Smooth muscle cell of the brain vasculature (primary cell): ENCODE measurements around the gene NEIL3.

Source experiments
- DNase-seq: peaks from one replicate; pipeline ENCODE4 v3.0.0-alpha.2; 2012; ENCODE audit warnings: low read depth, low spot score

NEIL3 gene

DNA sequence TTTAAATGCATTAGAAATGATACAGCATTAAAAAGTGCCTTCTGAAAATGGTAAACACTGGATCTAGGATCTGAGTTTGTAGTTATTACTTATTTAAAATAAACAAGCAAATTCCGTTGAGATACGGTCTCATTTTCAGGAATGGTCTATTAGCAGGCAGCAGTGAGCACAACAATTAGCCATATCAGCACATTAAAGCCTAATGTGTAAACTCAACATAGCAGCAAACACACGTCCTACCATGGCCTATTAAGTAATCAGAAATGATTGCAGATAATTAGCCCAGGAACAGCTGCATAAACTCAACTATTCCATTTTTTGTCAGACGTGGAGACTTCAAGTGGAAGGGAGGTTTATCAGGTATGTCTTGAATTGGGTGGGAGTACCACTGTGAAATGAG, 61.8 kb downstream of the NEIL3 start:
- DNase-seq = no peak

DNA sequence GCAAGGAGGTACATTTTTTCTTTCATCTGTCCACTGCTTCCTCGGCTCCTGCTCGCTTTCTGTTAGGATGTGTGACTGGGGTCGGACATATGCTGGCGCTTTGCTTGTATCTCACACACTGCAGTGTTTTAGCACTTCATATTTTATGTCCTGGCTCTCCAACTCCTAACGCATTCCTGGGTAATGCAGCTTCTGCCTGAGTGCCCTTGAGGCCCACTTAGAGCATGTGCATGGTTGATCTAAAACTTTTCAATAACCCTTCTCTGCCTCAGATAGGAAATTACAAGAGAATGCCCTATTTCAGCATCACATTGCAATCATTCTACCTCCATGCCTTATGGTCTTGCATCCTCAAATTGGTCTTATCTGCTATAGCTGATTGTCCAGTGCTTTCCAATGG, 65.3 kb downstream of the NEIL3 start:
- no peak for DNase-seq

DNA sequence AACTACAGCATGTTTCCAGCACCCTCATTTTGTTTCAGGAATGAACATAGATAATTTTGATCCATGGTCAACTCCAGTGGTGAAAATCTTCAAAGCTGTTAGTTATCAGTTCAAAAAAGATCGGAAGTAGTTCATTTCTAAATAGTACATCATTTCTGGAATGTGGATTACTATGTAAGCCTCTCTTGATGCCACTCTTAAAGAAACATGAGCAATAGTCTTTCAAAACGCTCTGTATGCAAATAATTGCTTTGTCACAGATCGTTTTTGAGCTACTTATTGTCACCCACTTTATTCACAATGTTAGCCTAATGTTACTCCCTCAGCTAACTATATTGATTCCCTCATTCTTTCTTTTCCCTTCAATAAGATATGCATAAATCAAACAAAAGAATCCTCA, 65.7 kb downstream of the NEIL3 start:
- no peak for DNase-seq

DNA sequence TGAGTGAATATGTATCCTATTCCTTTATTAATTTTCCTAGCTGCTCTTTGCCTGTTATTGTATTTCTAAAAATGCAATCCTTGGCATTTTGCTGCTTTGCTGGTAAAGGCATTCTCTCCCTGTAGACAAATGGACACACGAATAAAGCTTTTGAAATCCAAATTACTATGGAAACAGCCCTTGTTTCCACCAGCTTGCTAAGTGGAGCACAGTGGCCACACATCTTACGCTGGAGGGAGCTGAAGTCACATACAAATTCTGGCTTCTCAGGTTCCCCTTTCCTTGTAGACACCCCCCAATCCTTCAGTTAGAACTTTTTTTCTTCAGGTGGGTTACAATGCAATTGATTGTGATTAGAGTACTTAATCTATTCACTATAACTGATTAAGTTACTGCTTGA, 66.3 kb downstream of the NEIL3 start:
- no peak for DNase-seq

DNA sequence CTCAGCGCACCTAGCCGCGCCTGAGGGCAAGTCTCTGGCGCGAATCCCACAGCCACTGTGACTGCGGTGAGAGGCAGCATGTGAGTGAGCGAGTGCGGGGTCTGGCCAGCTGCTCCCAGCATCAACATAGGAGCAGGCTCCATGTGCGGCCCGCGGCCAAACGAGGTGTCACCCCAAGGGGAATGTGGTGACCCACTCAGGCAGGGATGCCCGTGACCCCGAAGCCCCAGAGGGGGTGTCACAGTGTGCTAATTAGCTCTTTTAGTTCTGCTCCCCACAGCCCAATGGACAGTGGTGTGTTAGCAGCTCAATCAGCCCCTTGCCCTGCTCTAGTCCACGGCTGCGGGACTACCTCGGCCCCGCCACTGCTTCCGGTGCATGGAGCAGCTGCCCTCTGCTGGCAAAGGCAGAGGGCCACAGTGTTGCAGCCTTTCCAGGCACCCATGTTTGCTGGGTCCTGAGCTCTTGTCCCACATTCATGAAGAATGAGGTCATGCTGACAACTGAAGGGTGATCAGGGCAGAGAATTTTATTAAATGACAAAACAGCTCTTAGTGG, 71.1 kb downstream of the NEIL3 start:
- DNase-seq = no peak

DNA sequence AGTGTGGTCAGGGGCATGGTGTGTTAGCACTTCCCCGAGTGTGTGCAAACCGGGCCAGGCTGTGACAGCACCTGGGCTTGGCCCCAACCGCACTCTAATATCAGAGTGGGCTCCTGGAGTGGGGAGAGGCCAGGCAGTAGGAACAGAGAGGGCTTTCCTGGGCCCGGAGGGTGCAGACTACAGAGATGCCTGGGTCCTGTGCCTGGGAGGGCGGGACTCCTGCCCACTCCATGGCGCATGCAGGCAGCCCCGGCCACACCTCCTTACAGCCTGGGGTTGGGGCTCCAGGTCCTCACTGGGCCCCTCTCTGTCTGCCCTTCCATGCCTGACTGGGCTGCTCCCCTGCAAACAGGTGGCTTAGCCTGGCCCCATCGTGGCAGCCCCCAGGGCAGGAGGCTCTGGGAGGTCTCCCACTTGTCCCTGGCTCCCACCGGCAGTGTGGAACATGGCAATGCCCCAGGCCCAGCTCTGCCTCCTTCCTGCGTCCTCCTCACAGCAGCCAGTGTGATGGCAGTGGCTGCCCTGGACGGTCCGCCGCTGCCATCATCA, 72.2 kb downstream of the NEIL3 start:
- DNase-seq = no peak

DNA sequence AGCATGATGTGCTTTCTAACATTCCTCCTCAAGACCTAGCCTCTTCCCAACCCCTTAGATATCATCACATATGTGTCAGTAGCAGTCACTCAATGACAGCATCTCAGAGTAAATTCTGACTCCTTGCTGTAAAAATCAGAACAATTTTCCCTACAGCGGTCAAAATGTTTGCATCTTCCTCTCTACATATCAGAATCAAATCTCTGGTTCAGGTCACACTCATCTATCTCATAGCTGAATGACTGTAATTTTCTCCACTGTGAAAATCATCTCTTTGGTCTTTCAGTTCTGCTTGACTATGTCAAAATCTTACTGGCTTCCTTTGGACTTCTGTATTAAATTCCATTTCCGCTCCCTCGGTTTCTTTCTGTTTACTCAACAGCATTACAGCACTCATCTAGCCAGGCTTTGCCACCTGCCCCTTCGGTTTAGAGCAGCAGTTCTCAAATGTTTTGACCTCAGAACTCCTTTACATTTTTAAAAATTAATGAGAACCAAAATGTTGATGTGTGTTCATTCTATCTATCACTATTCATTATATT, 75.3 kb downstream of the NEIL3 start:
- no peak for DNase-seq

DNA sequence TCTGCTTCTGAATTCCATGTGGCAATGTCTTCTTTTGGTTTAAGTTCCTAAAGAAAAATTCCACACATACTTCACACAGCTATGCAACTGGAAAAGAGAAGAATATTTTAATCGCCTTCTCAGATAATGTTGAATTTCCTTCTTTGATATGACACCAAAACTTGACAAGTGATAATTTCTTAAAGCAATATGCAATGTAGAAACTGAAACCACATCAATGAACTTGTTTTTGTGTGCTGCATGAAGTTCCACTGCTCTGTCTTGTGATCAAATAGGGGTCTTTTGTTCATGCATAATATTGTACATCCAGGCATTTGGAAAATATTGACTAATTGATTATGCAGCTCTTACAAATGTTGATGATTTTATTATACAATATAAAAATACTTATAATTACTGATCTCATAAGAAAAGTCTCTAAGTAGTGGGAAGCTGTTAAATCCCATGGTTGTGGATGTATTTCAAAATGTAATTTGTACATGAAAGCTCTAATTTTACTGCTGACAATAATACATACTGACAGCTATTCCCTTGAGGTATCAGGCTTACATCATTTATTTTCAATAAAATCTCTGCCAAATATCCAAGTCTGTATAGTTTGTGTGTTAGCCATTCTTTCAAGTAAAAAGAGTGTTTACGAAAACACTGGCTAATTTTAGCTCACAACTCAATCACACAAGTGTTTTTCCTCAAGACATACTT, 76.1 kb downstream of the NEIL3 start:
- no peak for DNase-seq

DNA sequence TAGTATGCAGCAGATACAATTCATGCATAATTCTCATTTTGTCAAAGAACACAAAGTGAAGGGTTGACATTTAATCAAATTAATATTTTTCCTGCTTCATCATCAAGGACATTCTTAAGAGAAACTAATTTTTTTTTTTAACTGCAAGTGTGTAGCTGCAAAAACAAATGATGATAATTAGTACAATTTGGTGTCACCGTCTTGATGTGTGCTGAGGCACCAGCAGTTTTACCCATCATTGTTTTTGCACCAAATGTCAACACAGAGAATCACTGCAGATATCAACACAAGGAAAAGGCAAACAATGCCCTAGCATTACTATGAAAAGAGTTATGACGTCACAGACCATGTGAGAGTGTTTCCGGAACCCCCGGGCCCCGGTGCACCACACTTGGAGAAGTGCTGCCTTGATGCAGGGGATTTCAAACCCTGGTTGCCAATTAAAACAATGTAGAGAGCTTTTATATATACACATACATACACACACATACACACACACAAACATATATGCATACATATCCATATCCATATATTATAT, 76.7 kb downstream of the NEIL3 start:
- DNase-seq = no peak

DNA sequence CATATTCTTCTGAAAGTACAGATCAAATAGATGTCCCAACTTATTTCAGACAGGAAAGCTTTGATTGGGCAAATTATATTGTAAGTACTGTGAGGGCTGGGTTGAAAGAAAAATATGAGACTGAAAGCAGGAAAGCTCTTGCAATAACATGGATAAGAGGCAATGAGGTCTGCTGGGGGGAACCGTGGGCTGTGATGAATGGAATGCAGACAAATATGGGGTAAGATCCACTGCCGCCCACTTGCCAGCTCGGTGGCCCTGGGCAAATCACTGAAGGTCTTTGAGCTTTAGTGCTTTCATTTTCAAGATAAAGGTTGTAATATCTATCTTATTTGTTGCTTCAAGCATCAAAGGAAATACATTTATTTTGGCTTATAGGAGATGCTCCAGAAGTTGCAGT, 81.6 kb downstream of the NEIL3 start:
- DNase-seq = no peak

DNA sequence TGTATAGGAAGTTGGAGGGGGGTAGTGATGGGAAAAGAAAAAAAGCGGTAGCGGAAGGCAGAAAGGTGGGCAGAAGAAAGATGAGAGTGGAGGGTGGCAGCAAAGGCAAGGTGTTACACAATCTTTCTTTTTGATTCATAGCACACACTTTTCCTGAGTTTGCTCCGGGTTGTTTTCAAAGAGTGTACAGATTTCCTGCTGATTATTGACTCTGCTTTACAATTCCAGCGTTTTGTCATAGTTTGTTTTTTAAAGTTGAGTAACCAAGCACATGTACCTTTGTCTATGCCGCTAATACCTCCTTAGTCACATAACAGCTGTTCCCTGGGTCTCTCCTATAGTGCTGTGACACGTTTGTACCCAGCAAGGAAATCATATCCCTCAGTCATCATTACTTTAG, 82.3 kb downstream of the NEIL3 start:
- no peak for DNase-seq

DNA sequence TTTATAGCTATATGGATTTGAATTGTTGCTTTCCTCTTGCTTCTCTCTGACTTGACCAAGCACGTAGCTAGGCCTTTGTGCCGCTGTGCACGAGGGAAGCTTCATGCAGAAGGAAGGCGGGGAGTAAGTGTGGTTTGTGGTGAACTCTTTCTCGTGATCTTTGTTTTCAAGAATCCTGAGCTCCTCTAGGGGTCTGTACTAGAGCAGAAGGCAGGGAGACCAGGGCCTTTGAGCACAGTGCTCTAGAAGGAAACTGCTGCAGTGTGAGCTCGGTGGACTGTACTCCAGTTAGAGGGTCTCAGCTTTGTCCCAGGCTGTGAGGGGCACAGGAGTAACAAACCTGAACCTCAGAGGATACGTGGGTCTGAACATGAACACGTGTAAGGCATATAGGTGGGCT, 83.6 kb downstream of the NEIL3 start:
- no peak for DNase-seq

DNA sequence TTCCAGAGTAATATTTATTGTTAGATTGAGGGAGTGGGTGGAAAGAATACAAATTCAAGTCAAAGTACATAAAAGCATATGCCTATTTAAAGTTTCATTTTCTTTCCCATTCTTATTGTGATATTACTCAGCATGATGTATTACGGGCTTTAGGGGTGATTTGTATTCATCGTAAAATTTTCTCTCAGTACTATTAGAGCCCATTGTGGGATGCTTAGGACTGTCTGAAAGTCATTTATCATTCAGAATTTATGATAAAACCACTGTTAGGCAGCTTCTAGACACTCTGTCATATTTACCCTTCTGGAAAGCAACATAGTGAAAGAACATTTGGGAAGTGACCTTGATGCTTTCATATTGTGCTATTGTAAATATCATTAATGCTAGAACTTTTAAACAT, 86.7 kb downstream of the NEIL3 start:
- no peak for DNase-seq

DNA sequence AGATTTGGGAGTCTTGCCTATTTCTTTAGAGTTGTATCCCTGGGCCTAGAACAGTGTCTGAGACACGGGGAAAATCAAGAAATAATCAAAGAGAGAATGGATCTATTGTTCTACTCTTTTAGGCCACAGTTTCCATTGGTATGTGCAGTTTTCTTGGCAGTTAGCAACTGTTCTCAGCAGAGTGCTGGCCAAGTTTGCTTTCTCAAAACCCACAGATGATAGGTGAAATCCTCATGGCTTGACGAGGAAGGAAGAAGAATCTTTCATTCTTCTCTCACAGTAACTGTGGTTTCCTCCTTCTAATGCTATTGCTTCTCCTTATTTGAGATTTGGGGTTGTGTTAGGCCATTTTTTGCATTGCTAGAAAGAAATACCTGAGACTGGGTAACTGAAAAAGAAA, 90.4 kb downstream of the NEIL3 start:
- no peak for DNase-seq

DNA sequence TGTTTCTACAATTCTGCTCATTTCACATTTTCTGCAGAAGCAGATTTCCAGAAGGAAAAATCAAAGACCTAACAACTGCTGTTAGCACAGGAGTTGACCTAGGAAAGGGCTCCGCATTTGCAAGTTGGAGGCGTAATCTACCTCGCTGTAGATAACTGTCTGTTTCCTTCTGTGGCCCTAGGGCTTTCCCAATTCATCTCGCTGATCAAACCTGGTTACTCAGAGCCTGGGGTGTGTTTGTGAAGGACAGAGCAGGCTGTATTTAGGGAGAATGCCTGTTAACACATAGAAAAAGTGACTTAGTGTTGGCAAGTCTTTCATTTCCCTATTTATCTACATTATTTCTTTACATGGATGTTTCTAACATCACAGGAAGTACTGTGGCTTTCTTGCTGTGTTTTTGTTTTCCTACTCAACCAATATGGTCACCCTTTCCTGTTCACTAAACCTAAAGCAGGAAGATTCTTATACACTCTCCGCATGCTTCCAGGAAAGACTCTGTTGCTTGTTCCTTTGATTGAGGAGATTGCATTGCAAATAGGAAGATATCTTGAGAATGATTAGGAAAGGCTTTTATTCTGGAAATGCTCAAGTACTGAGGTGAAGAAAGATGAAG, 92.1 kb downstream of the NEIL3 start:
- no peak for DNase-seq

DNA sequence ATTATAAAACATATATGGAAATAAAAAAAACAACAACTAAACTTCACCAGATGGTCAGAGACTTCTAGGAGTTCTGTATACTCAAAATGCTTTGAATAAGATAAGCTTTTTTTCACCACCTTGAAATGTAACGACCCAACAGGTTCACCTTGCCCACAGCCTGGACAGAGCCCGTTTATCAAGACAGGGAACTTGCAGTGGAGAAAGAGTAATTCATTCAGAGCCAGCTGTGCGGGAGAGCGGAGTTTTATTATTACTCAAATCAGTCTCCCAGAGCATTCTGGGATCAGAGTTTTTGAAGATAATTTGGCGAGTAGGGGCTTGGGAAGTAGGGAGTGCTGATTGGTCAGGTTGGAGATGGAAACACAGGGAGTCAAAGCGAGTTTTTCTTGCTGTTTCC, 94.1 kb downstream of the NEIL3 start:
- no peak for DNase-seq

DNA sequence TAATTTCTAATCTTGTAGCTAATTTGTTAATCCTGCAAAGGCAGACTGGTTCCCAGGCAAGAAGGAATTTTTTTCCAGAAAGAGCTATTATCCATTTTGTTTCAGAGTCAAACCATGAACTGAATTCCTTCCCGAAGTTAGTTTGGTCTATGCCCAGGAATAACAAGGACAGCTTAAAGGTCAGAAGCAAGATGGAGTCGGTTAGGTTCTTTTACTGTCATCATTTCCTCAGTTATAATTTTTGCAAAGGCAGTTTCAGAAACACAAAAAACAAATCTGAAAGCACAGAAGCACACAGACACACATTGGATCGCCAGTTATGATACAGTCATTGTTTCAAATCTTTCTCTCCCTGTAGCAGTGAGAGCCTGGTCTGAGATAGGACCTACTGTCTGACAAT, 94.7 kb downstream of the NEIL3 start:
- DNase-seq = no peak

DNA sequence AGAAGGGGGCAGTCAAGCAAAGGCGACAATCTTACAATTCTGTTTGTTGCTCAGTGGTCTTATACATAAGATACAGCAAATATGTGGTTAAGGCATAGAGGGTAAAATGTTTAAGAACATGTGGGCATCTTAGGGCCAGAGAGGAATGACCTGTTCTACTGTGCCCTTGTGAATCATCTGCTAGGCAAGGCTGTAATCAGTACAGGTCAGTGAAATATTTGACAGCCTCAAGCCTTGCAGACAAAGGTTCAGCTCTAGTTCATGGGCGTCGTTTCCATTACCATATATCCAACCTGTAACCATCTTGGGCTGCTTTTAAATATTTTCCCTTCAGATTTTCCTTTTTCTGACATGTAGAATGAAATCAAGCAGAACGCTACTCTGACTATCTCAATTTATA, 95.3 kb downstream of the NEIL3 start:
- DNase-seq = no peak

DNA sequence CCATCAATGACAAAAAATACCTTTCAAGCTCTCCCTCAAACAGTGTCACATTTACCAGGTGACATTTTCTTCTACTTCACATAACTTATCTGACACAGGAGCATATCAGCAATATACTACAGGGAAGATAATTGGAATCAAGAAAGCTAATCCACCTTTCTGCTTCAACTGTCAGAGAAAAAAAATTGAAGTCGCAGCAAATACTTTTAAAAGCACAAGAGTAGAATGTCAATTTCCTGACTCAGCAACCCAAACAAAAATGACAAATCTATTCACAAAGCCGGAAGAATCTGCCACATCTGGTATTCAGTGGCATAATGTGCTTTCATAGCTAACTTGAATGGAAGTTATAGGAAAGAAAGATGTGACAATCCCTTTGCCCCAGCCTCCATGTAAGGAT, 95.8 kb downstream of the NEIL3 start:
- no peak for DNase-seq

DNA sequence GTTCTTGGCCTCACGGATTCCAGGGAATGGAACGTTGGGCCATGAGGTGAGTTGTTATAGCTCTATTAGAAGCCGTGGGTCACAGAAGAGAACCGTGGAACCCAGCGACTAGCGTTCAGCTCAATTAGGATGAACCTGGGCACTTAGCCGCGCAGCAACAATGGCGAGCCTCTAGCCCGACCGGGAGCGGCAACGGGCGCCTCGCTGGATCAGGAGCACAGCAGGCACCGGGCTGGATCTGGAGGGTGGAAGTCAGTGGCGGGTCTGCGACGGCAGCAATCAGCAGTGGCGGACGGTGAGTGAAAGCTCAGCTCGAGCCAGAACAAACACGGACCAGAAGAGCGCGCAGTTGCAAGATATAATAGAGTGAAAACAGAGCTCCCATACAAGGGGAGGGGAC, 98.3 kb downstream of the NEIL3 start:
- DNase-seq = no peak

DNA sequence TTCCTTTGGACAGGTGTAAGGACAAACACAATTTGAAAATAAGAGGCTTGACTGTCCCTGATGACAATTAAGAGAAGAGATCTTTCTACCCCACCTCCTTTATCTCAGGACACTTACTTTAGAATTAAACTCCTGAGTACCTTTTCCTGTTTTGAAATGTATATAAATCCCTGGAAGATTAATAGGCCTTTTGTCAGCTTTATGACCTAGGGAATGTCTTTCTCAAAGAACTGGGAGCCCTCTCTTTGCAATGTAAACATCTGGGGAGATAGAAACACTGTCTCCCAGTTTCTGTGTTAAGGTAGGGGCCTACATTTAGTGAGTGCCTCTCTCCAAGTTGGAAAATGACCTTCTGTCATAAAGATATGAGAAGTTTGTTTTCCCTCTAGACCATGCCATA, 100.9 kb downstream of the NEIL3 start:
- no peak for DNase-seq

DNA sequence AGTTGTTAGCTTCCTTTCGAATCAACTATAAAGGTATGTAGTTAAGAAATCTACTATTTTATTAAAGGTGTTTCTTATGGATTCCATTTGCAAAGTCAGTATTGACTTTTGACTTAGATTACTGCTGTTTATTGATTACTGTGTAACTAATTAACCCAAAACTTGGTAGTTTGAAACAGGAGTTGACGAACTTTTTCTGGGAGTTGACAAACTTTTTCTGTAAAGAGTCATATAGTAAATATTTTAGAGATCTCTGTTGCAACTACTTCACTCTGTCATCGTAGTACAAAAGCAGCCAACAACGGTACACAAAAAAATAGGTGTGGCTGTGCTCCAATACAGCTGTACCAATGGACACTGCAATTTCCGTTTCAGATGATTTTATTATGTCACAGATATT, 102.3 kb downstream of the NEIL3 start:
- no peak for DNase-seq
